HepG2 (cell line): ENCODE data around the gene EPHB6.

ENCODE experiments used
- EZH2 ChIP-seq: conservative IDR thresholded peaks from 2 replicates; pipeline ENCODE4 v1.6.1; 2012; ENCODE audit warnings: mild to moderate bottlenecking, low read depth, low read length, moderate library complexity
- FOXC1 ChIP-seq: sonication (generic); formaldehyde crosslinking; IDR thresholded peaks from 2 replicates; pipeline ENCODE4 v1.8.0; 2022; ENCODE audit warnings: mild to moderate bottlenecking, missing genetic modification reagents, borderline replicate concordance
- MXI1 ChIP-seq: IDR thresholded peaks from 3 replicates; pipeline ENCODE4 v1.6.1; 2012; ENCODE audit warnings: low read depth, low read length, inconsistent platforms, borderline replicate concordance
- NFRKB ChIP-seq: fragments of 450-650 bp; IDR thresholded peaks from 2 replicates; pipeline ENCODE4 v1.6.1; 2017
- TEAD2 ChIP-seq: sonication (generic); formaldehyde crosslinking; IDR thresholded peaks from 2 replicates; pipeline ENCODE4 v1.9.0; 2021; ENCODE audit warnings: missing genetic modification reagents

DNA sequence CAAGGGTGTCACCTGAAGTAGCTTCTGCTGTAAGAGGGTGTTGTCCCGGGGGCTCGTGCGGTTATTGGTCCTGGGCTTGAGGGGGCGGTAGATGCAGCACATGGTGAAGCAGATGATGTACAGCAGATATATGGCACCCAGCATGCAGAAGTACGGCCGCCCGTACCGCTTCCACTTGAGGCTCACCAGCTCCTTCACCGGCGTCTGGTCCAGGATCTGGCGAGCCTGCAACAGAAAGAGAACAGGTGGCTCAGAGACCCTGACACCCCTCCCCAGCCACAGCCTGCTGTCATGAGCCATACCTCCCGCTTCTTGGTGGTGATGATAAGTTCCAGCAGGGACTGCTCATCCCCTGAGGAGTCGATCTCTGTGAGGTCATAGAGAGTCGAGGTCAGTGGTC is 20.6 kb downstream of the EPHB6 start:
- TF ChIP-seq MXI1 (no peak), FOXC1 (CRISPR knock-in tag) (no peak), NFRKB (no peak), EZH2 (no peak), TEAD2 (CRISPR knock-in tag) (no peak)
